Measurements from ENCODE around the gene HS3ST3A1.

Gene HS3ST3A1

DNA sequence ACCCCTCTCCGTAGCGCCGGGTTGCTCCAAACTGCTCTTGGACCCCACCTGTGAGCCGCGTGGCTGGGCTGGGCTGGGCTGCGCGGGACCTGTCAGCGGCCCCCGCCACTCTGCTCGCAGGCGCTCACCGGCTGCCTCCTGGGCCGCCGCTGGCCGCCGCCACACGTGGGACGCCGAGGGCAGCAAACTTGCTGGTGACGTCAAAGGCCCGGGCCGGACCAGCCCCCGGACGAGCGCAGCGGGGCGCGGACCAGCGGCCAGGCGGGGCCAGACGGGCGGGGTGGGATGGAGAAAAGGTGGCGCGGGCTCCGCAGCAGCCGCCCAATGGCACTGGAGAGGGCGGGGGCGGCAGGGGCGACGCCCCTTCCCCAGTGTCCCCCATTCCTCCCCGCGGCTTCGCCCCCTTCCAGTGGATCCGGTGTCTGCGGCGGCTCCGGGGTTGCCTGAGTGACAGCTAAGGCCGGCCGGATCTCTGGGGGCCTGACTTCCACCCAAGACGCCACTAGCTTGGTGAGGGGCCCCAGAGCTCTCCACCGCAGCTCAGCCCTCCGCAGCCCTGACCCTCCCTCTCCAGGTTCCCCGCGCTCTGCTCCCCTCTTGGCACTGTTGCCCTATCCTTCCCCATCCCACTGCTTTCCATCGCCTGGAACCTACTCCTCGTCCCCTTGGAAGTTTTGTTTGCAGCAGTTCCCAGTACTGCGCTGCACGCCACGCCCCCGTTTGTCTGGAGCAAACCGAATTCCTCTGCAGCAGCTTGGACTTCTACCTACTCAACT, at the start of gene HS3ST3A1:
TSS of gene HS3ST3A1 (minus strand) at position 154 of the 776 bp plus-strand sequence. CDS start 800 bp downstream, outside the sequence.
- DNase-seq (ENCODE audit: low read depth in 2 of 2) = no peak

DNA sequence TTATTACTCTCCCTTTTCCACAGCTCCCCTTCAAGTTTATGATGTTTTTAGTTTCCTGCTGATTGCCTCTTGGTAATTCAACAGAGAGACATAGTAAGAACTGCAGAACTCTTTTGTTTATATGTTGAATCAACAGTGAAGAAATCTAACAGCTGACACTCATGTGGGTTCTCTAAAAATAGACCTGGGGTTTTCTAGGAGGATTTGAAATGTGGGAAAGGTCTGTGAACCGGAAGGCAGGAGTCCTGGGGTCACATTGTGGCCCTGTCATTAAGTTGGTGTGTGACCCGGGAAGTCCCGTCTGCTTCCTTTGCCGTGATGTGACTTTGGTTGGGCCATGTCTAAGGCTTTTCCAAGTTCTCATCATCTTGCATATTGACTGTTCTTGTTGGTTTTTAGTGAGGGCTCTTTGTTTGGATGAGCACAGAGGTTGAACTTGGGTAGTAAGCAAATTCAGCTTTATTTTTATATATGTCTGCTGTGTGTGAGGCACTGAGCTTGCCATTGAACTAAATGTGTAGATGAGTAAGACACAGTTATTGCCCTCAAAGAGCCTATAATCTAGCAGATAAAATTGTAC, 48.5 kb upstream of the HS3ST3A1 start:
- DNase-seq (ENCODE audit: low read depth in 2 of 2) = no peak

DNA sequence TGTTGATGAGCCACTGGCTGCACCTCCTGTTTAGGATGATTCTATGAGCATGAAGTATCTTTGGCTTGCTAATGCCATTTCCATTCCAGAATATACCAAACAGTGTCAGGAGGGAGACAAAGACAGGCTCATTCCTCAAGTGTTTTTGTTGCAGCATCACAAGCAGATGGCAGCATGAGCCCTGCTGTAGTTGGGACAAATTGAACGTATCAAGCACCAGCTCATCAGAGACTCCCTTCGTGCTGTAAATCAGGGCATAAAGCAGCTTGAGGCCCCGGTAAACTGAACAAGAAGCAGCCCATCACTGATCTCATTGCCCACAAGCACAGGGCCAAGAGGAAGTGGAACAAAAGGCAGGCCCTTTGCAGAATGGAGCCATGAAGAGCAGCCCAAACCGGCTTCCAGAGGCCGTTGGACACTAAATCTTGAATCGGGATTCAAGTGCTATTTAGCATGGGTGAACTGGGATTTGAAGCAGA, 45.9 kb upstream of the HS3ST3A1 start:
- no peak for DNase-seq (ENCODE audit: low read depth in 2 of 2)

DNA sequence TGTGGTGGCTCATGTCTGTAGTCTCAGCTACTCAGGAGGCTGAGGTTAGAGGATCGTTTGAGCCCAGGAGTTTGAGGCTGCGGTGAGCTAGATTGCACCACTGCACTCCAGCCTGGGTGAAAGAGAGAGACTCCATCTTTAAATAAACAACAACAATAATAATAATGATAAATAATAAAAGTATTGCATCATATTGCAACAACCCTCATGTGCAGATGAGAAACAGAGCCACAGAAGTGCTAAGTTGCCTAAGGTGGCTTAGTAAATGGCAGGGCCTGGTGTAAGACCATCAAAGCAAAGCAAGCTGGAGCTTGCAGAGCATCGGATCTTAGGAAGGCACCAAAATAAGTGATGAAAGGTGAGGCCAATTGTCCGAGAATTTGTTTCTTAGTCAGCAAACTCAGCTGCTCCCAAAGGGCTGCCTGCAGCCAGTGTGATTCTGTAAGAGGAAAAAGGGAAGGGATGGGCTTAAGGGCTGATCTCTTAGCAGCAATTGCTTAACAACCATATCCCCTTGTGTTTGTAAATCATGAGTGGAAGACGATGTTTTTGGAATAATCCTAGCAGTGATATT, 45.3 kb upstream of the HS3ST3A1 start:
- DNase-seq (ENCODE audit: low read depth in 2 of 2) = no peak

DNA sequence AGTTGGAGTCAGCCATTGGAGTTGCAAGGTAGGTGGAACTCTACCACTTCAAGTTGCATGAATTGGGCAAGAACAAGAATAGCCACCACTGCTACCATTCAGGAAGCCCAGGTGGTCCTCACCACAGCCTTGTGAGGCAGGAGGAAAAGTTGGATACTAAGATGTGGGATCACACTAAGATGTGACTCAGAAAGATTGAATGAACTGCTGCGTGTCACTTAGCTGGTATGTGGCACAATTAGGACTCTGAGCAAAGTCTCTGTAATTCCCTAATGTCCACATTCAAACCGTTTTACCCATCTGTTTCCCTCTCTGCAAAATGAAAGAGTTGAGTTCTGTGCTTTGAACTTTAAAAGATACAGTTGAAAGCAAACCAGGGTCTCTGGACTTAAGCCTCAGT, 44.7 kb upstream of the HS3ST3A1 start:
- DNase-seq (ENCODE audit: low read depth in 2 of 2) = no peak

DNA sequence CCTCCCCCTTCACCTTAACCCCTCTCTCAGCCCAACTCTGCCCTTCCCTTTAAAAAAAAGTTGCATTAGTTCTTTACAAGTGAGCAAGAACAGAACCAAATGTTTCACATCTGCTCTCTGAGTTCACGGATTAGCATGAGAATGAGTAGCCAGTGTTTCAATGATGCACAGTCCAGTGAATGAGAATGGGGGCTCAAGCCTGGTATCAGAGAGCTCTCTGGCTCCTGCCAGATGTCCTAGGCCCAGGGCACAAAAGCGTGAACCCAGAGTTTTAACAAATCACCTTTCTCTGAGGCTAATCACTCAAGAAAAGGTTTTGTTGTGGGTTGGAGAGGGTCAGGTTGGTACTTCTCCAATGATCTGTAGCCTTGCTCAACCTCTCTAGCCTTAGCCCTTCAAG, 41.5 kb upstream of the HS3ST3A1 start:
- DNase-seq (ENCODE audit: low read depth in 2 of 2) = no peak

DNA sequence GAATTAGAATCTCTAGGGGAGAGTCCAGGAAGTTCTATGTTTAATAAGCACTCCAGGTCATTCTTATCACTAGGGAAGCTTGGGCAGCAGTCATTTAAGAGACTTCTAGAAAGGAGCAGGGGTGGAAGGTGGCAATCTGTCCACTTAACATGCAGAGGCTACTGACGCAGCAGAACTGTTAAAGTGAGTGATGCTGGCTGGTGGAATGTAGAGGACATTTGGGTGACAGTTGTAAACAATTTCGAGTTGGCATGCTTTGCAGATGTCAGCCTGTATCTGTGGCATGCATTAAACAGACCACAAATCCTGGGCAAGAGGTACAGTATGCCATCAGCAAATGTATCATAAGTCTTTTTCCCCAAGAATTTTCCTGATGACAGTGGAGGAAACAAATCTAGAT, 40.5 kb upstream of the HS3ST3A1 start:
- DNase-seq (ENCODE audit: low read depth in 2 of 2) = no peak

DNA sequence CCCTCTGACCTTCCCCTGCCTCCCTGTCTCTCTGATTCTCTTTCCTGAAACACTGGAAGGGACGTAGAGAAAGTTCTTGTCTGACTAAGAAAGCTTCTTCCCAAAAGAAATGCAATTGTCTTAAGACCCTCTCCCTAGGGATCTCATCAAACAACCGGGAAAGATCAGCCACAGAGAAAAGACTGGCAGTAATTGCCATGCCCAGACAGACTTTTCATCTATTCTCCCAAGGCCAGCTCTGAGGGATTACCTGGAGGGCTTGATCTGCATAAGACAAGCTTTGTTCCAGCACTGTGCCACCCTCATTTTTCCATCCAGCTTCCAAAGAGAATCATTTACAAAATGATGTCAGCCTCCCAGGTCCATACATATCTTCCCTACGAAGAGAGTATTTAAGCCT, 38.8 kb upstream of the HS3ST3A1 start:
- DNase-seq (ENCODE audit: low read depth in 2 of 2) = no peak

DNA sequence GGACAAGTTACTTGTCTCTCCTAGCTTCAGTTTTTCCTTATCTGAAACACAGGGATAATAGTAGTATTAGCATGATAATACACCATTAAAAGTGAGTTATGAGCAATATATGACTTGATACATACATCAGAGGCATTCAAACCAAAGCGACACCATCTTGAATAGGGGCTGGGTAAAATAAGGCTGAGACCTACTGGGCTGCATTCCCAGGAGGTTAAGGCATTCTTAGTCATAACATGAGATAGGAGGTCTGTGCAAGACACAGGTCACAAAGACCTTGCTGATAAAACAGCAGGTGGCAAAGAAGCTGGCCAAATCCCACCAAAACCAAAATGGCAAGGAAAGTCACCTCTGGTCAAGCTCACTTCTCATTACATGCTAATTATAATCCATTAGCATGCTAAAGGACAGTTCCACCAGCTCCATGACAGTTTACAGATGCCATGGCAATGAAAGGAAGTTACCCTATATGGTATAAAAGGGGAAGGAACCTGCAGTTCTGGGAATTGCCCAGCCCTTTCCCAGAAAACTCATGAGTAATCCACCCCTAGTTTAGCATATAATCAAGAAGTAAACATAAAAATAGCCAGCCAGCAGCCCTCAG, 37.2 kb upstream of the HS3ST3A1 start:
- no peak for DNase-seq (ENCODE audit: low read depth in 2 of 2)

DNA sequence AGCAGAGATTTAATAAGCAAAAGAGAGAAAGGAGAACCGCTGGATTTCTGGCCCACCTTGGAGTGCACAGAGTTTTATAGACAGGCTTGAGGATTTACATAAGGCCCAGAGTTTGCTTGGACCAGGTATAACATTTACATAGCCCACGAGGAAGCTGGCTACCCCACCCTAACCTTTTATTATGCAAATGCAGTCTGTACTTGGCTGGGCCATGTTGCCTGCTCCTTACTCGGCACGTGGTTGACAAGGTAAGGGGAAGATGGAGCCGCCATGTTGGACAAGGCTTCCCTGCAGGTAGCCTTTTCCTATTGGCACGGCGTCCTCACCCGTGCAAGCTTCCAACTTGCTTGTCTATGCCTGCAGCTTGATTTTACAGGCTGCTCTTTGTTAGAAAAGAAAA, 35.2 kb upstream of the HS3ST3A1 start:
- DNase-seq (ENCODE audit: low read depth in 2 of 2) = no peak

DNA sequence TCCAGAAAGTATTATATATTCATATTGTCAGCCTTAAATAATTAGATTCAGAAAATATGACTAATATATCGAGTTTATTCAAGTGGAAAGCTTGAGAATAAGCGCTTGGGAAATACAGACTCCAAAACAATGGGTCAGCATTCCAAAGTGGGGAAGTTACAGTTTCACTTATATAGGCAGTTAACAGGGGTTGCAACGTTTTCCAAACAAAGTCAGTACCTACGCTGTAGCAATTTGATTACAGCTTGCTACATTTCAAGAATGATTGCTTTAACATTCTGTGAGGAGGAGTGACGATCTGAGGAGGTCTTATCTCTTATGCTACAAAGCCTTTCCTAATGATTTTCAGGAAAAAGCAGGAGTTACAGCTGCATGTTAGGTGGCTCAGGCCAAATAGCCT, 34.2 kb upstream of the HS3ST3A1 start:
- DNase-seq (ENCODE audit: low read depth in 2 of 2) = no peak

DNA sequence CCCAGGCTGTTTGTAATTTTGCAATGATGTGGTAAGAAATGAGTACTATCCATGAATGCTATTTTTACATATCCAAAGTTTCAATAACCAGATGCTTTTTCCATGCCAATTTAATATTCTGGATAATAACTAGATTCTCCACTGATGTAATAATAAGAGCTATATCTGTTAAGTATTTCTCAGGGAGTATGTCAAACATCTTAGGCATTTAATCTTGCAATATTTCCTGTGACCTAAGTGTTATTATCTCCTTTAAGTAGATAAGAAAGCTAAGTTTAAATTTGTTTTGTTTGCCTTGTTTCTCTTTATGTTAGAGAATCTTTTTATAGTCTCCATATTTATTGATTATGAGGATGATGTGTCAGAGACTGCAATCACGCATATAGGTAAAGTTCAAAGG, 32.3 kb upstream of the HS3ST3A1 start:
- no peak for DNase-seq (ENCODE audit: low read depth in 2 of 2)

DNA sequence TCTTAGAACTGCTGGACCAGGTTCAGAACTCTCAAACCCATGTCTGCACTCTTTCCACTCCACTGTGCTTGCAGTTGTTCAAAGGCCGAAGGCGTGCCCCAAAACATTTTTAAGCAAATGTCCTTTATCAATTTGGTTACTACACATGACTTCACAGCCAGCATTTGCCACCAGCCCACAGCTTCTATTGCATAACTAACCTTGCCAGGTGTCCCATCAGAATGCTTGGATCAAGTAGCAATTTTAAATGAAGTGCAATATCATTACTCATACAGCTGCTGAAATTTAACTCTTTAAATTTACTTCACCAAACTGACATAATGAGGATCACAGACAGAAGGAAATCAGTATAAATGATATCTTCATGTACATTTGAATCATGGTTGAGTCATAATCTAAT, 29.8 kb upstream of the HS3ST3A1 start:
- no peak for DNase-seq (ENCODE audit: low read depth in 2 of 2)

DNA sequence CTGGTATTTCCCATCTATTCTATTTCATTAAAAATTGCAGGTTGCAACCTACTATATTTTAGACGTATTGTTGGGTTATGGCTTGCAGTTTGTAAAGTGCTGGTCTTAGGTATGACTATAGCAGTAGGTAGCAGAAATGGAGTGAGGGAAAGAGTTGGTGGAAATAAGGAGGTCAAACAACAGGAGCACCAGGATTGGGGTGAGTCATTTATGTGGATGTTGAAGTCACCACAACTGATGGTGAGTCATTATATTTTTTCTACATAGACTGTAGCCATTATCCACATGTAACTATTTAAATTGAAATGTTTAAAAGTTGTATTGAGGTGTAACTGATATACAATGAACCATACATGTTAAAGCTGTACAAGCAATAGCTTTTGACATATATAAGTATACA, 25.0 kb upstream of the HS3ST3A1 start:
- DNase-seq (ENCODE audit: low read depth in 2 of 2) = no peak

DNA sequence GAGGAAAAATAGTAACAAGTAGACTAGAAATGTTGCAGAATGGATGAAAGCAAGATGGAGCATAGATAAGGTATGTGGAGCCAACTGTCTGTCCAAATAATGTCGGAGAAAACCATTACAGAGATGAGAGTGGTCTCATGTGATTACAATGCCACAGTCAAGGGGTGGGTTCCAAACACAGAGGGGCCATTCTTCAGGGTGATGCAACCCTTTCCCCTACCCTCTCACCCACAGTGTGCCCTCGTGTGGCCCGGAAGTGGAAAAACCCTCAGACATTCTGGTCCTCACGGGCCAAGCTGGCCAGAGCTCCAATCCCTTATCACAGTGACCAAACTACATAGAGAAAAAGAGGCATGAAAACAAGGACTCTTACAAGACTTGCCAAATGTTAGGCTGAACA, 17.7 kb upstream of the HS3ST3A1 start:
- no peak for DNase-seq (ENCODE audit: low read depth in 2 of 2)

DNA sequence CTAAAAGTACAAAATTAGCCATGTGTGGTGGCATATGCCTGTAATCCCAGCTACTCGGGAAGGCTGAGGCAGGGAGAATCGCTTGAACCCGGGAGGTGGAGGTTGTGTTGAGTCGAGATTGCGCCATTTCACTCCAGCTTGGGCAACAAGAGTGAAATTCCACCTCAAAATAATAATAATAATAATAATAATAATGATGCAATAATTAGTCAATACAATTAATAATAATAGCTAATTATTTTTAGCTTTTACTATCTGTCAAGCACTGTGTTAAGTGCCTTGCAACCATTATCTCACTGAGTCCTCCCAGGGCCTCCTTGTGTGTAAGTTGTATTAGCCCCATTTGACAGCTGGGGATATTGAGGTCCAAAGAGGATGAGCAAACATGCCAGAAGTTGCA, 14.3 kb upstream of the HS3ST3A1 start:
- DNase-seq (ENCODE audit: low read depth in 2 of 2) = no peak

DNA sequence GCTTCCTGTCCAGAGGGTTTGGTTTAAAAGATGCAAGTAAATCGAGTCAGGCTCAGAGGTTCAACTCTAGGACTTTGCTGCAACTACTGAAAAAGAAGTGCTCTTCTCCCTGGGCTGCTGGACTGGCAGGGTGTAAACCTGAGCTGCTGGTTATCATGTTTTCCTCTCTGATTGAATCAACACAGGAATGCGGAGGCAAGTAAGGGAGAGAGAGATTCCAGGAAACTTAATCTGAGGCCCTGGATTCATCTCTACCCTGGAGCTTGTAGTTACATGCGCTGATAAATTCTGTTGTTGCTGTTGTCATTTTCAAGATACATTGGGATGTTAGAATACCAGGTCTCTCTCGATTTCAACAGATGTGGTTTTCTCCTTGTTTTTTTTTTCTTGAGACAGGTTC, 8.2 kb upstream of the HS3ST3A1 start:
- no peak for DNase-seq (ENCODE audit: low read depth in 2 of 2)

DNA sequence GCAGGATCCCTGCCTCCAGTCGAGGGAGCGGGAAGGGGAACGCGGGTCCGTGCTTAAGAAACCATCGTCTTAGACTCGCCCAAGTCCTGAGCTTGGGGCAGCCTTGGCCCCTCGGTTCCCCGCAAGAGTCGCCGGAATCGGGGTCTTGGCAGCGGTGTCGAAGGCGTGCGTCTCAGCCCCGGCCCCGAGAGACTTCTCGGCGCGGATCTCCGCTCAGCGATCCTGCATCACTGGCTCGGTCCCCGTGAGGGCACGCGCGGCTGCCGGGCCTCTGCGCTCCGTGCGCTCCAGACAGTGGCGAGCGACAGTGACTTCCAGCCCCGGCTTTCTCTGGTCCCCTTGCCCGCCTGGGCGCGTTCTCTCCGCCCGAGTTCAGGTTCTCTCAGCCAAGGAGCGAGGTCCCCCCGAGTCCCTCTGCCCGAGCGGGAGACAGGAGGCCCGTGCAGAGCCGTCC, 380 bp downstream of the HS3ST3A1 start:
- no peak for DNase-seq (ENCODE audit: low read depth in 2 of 2)

DNA sequence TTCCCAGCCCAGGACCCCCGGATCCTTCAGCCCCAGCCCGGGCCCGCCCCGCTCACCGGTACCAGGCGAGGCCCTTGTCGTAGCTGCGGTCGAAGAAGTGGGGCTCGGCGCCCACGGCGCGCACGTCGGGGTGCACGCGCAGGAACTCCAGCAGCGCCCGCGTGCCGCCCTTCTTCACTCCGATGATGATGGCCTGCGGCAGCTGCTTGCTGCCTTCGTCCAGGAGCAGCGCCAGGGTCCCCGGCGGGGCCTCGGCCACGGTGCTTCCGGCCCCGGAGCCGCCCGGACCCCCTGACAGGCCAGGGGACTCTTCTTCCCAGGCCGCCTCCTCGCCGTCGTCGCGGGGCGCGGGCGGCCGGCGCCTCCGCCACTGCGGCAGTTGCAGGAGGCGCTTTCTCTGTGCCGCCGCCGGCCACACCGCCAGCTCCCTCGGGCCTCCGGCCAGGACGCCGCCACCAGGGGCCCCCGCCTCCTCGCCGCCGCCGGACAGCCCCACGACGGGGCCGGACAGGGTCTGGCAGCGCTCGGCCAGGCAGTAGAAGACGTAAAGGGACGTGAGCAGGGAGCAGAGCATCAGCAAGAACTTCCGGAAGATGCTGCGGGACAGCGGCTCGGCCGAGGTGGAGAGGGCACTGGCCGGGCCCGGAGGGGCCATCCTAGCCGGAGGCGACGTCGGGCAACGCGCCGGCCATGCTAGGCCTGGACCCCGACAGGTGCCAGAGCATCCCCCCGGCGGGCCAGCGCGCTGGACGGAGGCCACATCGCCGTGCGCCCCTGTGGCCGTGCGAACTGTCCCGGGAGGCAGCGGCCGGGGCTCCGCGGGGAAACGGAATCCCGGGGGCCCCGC, 1.0 kb downstream of the HS3ST3A1 start:
- no peak for DNase-seq (ENCODE audit: low read depth in 2 of 2)

DNA sequence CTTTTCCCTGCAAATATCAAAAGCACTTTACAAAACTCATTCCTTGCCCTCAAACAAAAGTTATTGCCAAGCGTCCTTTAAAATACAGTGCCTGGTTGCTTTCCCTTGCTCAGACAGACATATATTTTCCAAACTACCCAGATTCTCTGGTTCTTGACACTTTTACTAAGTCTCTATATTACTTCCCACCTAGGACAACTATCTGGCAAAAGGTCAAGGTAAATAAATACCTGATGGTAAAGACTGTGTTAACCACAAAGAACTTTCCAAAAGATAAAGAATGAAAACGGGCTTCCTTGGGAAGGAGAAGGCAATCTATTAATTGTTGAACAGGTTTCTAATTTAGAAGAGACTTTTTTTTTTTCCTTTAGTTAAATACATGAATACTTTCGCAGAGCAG, 1.9 kb downstream of the HS3ST3A1 start:
- no peak for DNase-seq (ENCODE audit: low read depth in 2 of 2)

DNA sequence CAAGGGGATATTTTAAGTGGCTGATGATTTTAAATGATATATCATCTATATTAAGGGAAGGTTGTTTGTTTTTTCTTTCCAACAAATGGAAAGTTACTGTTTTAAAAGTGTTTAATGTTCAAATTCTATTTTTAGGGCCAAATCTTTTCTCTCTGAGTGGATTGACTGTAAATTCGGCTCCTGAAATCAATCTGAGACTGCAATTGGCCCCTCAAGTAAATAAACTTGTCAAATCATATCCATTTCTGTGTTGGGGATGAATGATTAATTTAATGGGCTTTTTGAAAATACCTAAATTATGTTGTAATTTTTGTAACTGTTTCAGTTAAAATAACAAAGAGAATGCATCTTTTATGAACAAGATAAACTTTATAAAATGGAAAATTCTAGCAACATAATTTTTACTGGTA, 2.6 kb downstream of the HS3ST3A1 start:
- no peak for DNase-seq (ENCODE audit: low read depth in 2 of 2)

All from stimulated activated CD8-positive, alpha-beta memory T cell treated with anti-CD3 and anti-CD28 coated beads, Interleukin-2, amount 100 ng/mL, for 1 hour (primary cell).